H9 (cell line): ENCODE measurements around the gene KCNMB2. TPM values are rescaled to one million over a fixed set of nuclear protein-coding genes. Genes with fewer than 3 reads are reported as not detected.

Source experiments
- DNase-seq: peaks from one replicate; pipeline ENCODE4 v3.0.0-alpha.2; 2017
- H2AFZ ChIP-seq: one replicate; pipeline ENCODE4 v1.6.1; 2013; ENCODE audit warnings: mild to moderate bottlenecking, low read length, control low read depth, moderate library complexity
- H2AK5ac ChIP-seq: 2 replicates; pipeline ENCODE4 v1.6.1; 2013; ENCODE audit warnings: low read length, control low read depth, mixed read lengths; ENCODE audit not compliant: insufficient read length
- H2BK120ac ChIP-seq: one replicate; pipeline ENCODE4 v1.6.1; 2013; ENCODE audit warnings: low read depth, mild to moderate bottlenecking, low read length, control low read depth, inconsistent platforms; ENCODE audit not compliant: poor library complexity, severe bottlenecking
- H2BK12ac ChIP-seq: 2 replicates; pipeline ENCODE4 v1.6.1; 2013; ENCODE audit warnings: low read length, control low read depth, mixed read lengths, low read depth; ENCODE audit not compliant: insufficient read length
- H2BK15ac ChIP-seq: 2 replicates; pipeline ENCODE4 v1.6.1; 2013; ENCODE audit warnings: low read depth, low read length, control low read depth
- H2BK20ac ChIP-seq: one replicate; pipeline ENCODE4 v1.6.1; 2013; ENCODE audit warnings: low read depth, mild to moderate bottlenecking, low read length, control low read depth, inconsistent platforms; ENCODE audit not compliant: poor library complexity, severe bottlenecking
- H2BK5ac ChIP-seq: 2 replicates; pipeline ENCODE4 v1.6.1; 2013; ENCODE audit warnings: low read length, control low read depth, mixed read lengths; ENCODE audit not compliant: insufficient read length
- H3K14ac ChIP-seq: 2 replicates; pipeline ENCODE4 v1.6.1; 2013; ENCODE audit warnings: low read length, control low read depth; ENCODE audit not compliant: insufficient read depth
- H3K18ac ChIP-seq: 2 replicates; pipeline ENCODE4 v1.6.1; 2013; ENCODE audit warnings: low read depth, mild to moderate bottlenecking, mixed read lengths, low read length, control low read depth; ENCODE audit not compliant: insufficient read length
- H3K23ac ChIP-seq: 2 replicates; pipeline ENCODE4 v1.6.1; 2013; ENCODE audit warnings: low read length, control low read depth, mixed read lengths, low read depth; ENCODE audit not compliant: insufficient read length
- H3K23me2 ChIP-seq: 2 replicates; pipeline ENCODE4 v1.6.1; 2013; ENCODE audit warnings: low read depth, mild to moderate bottlenecking, mixed read lengths, low read length, control low read depth; ENCODE audit not compliant: insufficient read length, poor library complexity, severe bottlenecking
- H3K27ac ChIP-seq: 2 replicates; pipeline ENCODE4 v1.5.1; 2013; ENCODE audit warnings: low read length, control low read depth, mixed read lengths, low read depth; ENCODE audit not compliant: insufficient read length
- H3K27me3 ChIP-seq: 2 replicates; pipeline ENCODE4 v1.6.1; 2013; ENCODE audit warnings: low read length, control low read depth, inconsistent platforms; ENCODE audit not compliant: insufficient read depth
- H3K4ac ChIP-seq: 2 replicates; pipeline ENCODE4 v1.6.1; 2013; ENCODE audit warnings: low read depth, mild to moderate bottlenecking, control low read depth, inconsistent platforms, low read length, moderate library complexity
- H3K4me1 ChIP-seq: 2 replicates; pipeline ENCODE4 v1.6.1; 2013; ENCODE audit warnings: low read length, control low read depth, inconsistent platforms; ENCODE audit not compliant: insufficient read depth
- H3K4me2 ChIP-seq: 2 replicates; pipeline ENCODE4 v1.6.1; 2013; ENCODE audit warnings: low read length, control low read depth, mixed read lengths; ENCODE audit not compliant: insufficient read length, insufficient read depth
- H3K56ac ChIP-seq: 2 replicates; pipeline ENCODE4 v1.6.1; 2013; ENCODE audit warnings: low read depth, mild to moderate bottlenecking, mixed read lengths, low read length, control low read depth; ENCODE audit not compliant: insufficient read length
- H3K79me1 ChIP-seq: 2 replicates; pipeline ENCODE4 v1.6.1; 2013; ENCODE audit warnings: low read depth, mild to moderate bottlenecking, moderate library complexity, low read length, control low read depth, inconsistent platforms; ENCODE audit not compliant: insufficient read depth, poor library complexity, severe bottlenecking
- H3K79me2 ChIP-seq: 2 replicates; pipeline ENCODE4 v1.6.1; 2013; ENCODE audit warnings: low read length, control low read depth, inconsistent platforms; ENCODE audit not compliant: insufficient read depth
- H3K9ac ChIP-seq: 2 replicates; pipeline ENCODE4 v1.6.1; 2013; ENCODE audit warnings: low read length, control low read depth, mixed read lengths; ENCODE audit not compliant: insufficient read length; ENCODE audit errors: extremely low read depth
- H3K9me3 ChIP-seq: one replicate; pipeline ENCODE4 v1.6.1; 2013; ENCODE audit warnings: low read depth, low read length, inconsistent platforms; ENCODE audit not compliant: control insufficient read depth
- H3T11ph ChIP-seq: one replicate; pipeline ENCODE4 v1.6.1; 2013; ENCODE audit warnings: mild to moderate bottlenecking, low read length, control low read depth, inconsistent platforms
- H4K20me1 ChIP-seq: one replicate; pipeline ENCODE4 v1.6.1; 2013; ENCODE audit not compliant: control insufficient read depth, insufficient read length, insufficient read depth
- H4K5ac ChIP-seq: 2 replicates; pipeline ENCODE4 v1.6.1; 2013; ENCODE audit warnings: low read depth, mild to moderate bottlenecking, mixed read lengths, low read length, control low read depth; ENCODE audit not compliant: insufficient read length
- H4K8ac ChIP-seq: replicated peaks from 2 replicates; pipeline ENCODE4 v1.6.1; 2013; ENCODE audit warnings: low read length, control low read depth, mixed read lengths, low read depth; ENCODE audit not compliant: insufficient read length
- H4K91ac ChIP-seq: 2 replicates; pipeline ENCODE4 v1.6.1; 2013; ENCODE audit warnings: low read depth, mild to moderate bottlenecking, moderate library complexity, mixed read lengths, low read length, control low read depth; ENCODE audit not compliant: insufficient read length
- H3K27ac Mint-ChIP-seq, 3 experiments: 2 replicates in 2 of 3; 3 replicates in 1 of 3; pipeline ENCODE4 v1.8.0; 2020 to 2021; ENCODE audit warnings: mixed read lengths in 3 of 3, mild to moderate bottlenecking in 1 of 3, moderate library complexity in 1 of 3
- H3K27me3 Mint-ChIP-seq: 2 replicates; pipeline ENCODE4 v1.8.0; 2021; ENCODE audit warnings: low read depth, mild to moderate bottlenecking, moderate library complexity, mixed read lengths
- H3K36me3 Mint-ChIP-seq, 3 experiments: 2 replicates in 2 of 3; 3 replicates in 1 of 3; pipeline ENCODE4 v1.8.0; 2020 to 2021; ENCODE audit warnings: low read depth in 3 of 3, mixed read lengths in 3 of 3; ENCODE audit not compliant: insufficient read depth in 1 of 3
- H3K4me1 Mint-ChIP-seq, 2 experiments: 2 replicates each; pipeline ENCODE4 v1.8.0; 2020; ENCODE audit warnings: mixed read lengths in 2 of 2
- H3K4me3 Mint-ChIP-seq, 2 experiments: 2 replicates in 1 of 2; 3 replicates in 1 of 2; pipeline ENCODE4 v1.8.0; 2020 to 2021; ENCODE audit warnings: mild to moderate bottlenecking in 2 of 2, mixed read lengths in 2 of 2, moderate library complexity in 1 of 2
- H3K9me3 Mint-ChIP-seq, 2 experiments: 2 replicates in 1 of 2; 3 replicates in 1 of 2; pipeline ENCODE4 v1.8.0; 2020; ENCODE audit warnings: mild to moderate bottlenecking in 2 of 2, mixed read lengths in 2 of 2, moderate library complexity in 1 of 2
- CTCF ChIP-seq: fragments of 200-600 bp; sonication (generic); conservative IDR thresholded peaks from 3 replicates; pipeline ENCODE4 v1.8.0; 2021; ENCODE audit warnings: antibody characterized with exemption, mild to moderate bottlenecking
- WGBS: extraction: QIAGEN DNeasy Blood & Tissue Kit; methylation state at CpG from one replicate; pipeline ENCODE4 v1.1.7; 2013; ENCODE audit warnings: missing lambda C conversion rate, low lambda C conversion rate, mixed read lengths; ENCODE audit not compliant: insufficient read length; ENCODE audit errors: extremely low coverage; 5-methylcytosine and 5-hydroxymethylcytosine counted together
- total RNA-seq: library from RNA; stranded (reverse); gene quantifications from 2 replicates; pipeline ENCODE4 v1.2.1, GENCODE V29; 2021

The KCNMB2 gene
- total RNA-seq, 1 experiment from 2014 or later: not detected

- H3K9me3 ChIP-seq: no peaks in the 10 kb centered on the region
- H2BK12ac ChIP-seq: no peak overlapping the region
- H3K23ac ChIP-seq: no peak overlapping the region
- no peak overlapping the region for H2BK15ac ChIP-seq
- no peak overlapping the region for H4K91ac ChIP-seq
- no peak overlapping the region for H4K8ac ChIP-seq
- Mint-ChIP-seq H3K27me3 (no peaks in the 10 kb centered on the region), H3K4me1 (peaks cover 9 to 14% of the 10 kb centered on the region in 2 experiments), H3K27ac (no peak overlapping the region), H3K36me3 (no peaks in the 10 kb centered on the region), H3K4me3 (no peak overlapping the region), H3K9me3 (no peaks in the 10 kb centered on the region)
- H4K20me1 ChIP-seq: no peaks in the 10 kb centered on the region
- no peaks in the 10 kb centered on the region for H3K23me2 ChIP-seq
- H2BK20ac ChIP-seq: no peak overlapping the region
- no peaks in the 10 kb centered on the region for H3K79me1 ChIP-seq
- H2AFZ ChIP-seq: no peak overlapping the region
- H3K79me2 ChIP-seq: no peaks in the 10 kb centered on the region
- no peak overlapping the region for H2BK5ac ChIP-seq
- no peak overlapping the region for H3K27ac ChIP-seq
- no peak overlapping the region for H3K56ac ChIP-seq
- H3K4me2 ChIP-seq: no peak overlapping the region
- no peak for TF ChIP-seq CTCF
- no peak overlapping the region for H3K9ac ChIP-seq
- no peak overlapping the region for H2BK120ac ChIP-seq
- H2AK5ac ChIP-seq: no peak overlapping the region
- no peaks in the 10 kb centered on the region for H3K27me3 ChIP-seq
- WGBS: no CpG with 5 or more reads among the region's 1 CpG
- H3K4ac ChIP-seq: no peak overlapping the region
- DNase-seq: no peak
- H3K4me1 ChIP-seq: no peaks in the 10 kb centered on the region
- no peak overlapping the region for H4K5ac ChIP-seq
- no peak overlapping the region for H3K14ac ChIP-seq
- H3K18ac ChIP-seq: no peak overlapping the region
- H3T11ph ChIP-seq: no peak overlapping the region
Observed at GRCh38 chr3:178851564-178851963, 315.3 kb downstream of the KCNMB2 start.
